Measurements from ENCODE around the gene USP51.
"Not testable (repeated sequence)": the region's sequence is repeated elsewhere in the genome, so short reads cannot be mapped to it uniquely, and the experiment has no call there.

The USP51 gene

DNA sequence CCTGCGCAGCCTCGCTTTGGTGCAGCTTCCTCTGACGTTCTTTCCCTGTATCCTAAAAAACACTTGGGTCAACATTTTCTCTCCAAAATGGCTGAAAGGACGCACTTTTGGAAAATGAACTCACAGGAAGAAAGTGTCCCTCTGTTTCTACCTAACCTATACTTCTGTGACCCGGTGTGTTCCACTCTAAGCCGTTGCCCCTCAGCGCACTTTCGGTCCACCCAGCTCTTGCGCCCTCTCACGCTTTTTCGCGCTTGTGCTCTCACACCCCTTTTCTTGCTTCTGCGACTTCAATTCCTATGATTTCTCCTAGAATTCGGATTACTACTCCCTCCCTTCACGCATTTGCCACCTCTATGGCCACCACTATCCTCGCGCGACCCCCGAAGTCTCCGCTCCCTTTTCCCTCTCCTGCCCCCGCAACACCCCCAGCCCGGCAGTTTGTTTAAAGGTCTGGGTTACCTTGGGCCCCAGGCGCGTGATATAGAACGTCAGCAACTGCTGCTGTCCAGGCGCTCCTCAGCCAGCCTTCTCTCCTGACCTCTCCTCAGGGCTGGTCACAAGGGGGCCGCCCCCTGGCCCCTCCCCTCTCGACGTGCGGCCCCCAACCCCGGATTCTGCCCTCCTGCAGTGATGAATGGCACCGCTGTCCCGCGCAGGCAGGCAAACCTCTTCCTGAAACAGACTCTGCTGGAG, at the start of gene USP51:
Gene USP51, minus strand, starts transcription at position 535 of the 696 bp plus-strand sequence. CDS start 909 bp downstream, outside the sequence.
- peak; percentile 11 for DNase-seq

GRCh38 chrX:55524487-55524886, 34.8 kb upstream of the USP51 start:
- no peak for DNase-seq

DNA sequence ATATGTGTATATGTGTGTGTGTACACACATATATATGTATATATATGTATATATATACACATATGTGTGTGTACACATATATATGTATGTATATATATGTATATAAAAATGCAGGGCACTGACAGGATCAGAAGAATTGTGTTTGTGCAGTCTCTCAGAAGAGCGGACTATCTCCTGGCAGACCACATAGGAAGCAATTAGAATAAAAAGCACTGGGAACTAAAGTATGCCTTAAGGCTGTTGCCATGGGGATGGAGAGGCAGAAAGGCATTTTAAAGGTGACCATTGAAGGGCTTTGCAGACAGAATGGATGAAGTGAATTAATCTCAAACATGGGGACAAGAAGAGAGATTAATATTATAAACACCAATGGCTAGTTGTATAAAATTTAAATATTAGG, 33.7 kb upstream of the USP51 start:
- no peak for DNase-seq

DNA sequence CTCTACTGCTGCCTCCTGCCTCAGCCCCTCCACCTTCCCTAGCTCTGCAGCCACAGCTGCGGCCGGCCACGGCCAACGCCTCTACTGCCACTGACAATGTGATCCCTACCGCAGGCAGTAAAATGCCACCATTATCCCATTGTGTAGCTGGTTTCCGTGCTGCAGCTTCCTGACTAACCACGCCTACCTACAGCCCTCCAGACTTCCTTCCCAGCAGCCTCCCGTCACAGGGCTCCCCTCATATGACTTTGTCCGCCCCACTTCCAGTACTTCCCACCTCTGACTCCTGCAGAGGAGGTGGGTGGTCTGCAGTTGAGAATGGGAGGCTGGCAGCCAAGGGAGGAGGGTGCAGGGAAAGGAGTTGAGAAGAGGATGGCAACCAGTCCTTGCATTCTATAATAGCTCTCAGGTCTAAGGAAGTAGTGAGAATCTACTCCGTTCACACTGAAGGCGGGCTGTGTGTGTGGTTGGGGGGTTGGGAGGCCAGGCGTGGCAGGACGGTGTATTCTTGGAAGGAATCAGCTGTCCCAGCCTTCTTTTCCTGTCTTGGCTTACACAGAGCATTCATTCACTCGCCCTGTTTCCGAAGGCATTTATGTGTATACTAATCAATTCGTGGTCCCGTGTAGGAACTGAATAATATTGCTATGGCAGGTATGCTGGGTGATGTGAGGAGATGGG, 33.1 kb upstream of the USP51 start:
- DNase-seq, result no peak

- no peak for DNase-seq
Measured at GRCh38 chrX:55521687-55522086, 32.0 kb upstream of the USP51 start.

GRCh38 chrX:55516794-55517481, 27.3 kb upstream of the USP51 start:
- DNase-seq, result not testable (repeated sequence)

- not testable (repeated sequence) for DNase-seq
Measured at GRCh38 chrX:55513045-55513737, 23.5 kb upstream of the USP51 start.

GRCh38 chrX:55508410-55509152, 18.9 kb upstream of the USP51 start:
- not testable (repeated sequence) for DNase-seq

- not testable (repeated sequence) for DNase-seq
Measured at GRCh38 chrX:55507699-55508098, 18.1 kb upstream of the USP51 start.

- DNase-seq, result not testable (repeated sequence)
Measured at GRCh38 chrX:55507010-55507409, 17.4 kb upstream of the USP51 start.

GRCh38 chrX:55490974-55491373, 1.3 kb upstream of the USP51 start:
- DNase-seq, result no peak

GRCh38 chrX:55490121-55490520, 473 bp upstream of the USP51 start:
- DNase-seq, result no peak

DNA sequence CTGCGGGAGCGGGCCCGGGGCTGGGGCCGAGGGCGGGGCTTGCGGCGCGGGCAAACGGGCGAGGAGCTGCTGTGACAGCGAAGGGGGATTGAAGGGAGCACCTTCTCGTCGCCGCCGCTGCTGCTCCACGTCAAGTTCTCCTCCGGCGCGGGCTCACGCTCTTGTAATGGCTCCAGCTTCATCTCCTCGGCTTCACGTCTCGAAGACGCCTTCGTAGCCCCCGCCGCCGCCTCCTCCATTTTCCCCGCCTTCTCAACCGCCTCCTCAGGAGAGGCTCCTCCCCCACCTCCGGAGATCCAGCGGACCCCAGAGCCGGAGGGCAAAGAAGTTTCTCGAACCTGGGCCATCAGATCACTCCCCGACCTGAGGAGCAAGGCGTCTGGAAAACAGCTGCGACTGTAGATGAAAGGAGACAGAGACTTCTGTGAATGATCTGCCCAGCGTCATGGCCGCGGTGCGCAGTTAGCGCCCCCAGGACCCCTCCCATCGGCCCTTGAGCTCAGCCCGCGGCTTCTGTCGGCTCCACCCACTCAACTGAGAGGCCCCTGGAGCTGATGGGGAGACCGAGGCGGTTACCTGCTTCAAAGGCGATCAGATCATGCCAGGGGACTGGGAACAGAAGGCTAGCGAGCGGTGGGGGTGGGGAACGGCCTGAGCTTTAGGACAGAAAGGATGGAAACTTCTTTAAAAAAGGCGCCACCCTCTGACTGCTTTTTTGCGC, 895 bp downstream of the USP51 start:
- peak; percentile 58 for DNase-seq

- no peak for DNase-seq
Measured at GRCh38 chrX:55488006-55488592, 1.5 kb downstream of the USP51 start.

DNA sequence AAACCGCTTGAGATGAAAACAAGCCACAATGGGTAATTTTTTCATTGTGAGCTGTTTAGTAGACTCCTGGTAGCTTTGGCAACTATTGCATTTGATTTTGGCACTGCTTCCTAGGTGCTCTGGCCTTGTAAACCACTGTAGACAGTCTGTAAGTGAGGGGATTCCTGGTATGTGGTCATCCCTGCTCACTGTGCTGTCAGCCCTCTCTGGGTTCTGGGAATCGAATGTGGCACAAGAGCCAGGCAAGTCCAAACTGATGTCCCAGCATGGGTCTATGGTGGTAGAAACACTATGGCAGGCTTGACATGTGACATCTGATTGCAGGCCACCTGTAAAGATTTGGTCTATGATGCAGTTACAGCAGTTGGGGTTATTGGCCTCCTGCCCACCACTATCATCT, 2.5 kb downstream of the USP51 start:
- DNase-seq, result no peak

- DNase-seq, result no peak
Measured at GRCh38 chrX:55486736-55487135, 2.9 kb downstream of the USP51 start.

- no peak for DNase-seq
Measured at GRCh38 chrX:55484948-55485347, 4.7 kb downstream of the USP51 start.

DNA sequence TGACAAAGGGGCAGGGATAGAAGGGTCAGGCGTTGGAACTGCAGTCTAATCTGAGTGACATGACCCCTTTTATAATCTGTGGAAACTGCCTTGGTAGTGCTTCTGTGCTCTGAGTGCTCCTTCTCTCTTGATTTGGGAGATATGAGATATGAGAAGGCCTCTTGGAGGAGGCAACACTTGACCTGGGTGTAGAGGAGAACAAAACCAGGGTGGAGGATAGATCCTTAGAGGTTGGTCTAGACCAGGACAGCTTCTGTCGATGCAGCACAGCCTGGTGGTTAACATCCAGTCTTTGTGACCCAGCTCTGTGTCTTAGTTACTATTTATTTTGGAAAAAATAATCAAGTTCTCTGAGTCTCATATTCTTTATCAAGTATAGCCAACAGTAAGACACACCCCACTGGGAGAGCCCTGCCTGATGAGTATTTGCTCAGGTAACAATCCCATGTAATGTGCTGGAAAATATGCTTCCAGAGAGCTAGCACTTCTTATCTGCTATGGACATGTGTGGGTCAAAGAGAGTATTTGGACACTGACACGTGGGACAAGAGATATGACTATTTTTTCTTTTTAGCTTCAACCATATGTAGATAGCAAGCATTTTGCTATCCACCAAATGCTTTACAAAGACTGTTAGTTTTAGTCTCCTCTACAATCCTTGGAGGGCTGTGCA, 9.1 kb downstream of the USP51 start:
- DNase-seq, result no peak

- DNase-seq, result not testable (repeated sequence)
Measured at GRCh38 chrX:55479956-55480355, 9.7 kb downstream of the USP51 start.

- DNase-seq, result not testable (repeated sequence)
Measured at GRCh38 chrX:55465791-55466190, 23.9 kb downstream of the USP51 start.

DNA sequence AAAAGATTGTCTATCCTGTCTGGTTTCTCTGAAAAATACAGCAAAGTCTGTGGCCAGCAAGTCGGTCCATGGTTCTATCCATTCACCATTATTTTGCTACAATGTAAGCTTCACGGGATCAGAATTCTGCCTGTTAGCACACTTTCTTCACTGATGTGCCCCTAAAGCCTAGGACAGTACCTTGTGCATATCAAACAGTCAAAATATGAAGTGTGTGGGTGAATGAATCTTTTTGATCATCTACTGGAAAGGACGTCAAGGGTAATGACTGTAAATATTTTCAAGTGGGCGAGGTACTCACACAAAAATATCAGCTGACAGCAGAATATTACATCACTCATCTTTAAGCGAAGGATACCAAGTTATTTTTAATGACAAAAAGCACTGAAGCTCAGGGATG, 24.5 kb downstream of the USP51 start:
- DNase-seq, result not testable (repeated sequence)
